SU-DHL-6 (cell line): ENCODE measurements around the gene NEU4.

Source experiments
- H2AFZ ChIP-seq: fragments of 200-600 bp; sonication (generic); 2 replicates; pipeline ENCODE4 v1.6.1; 2014; ENCODE audit warnings: low read depth, mild to moderate bottlenecking, moderate library complexity, mixed read lengths, antibody characterized with exemption, low read length; ENCODE audit not compliant: severe bottlenecking
- H3F3A ChIP-seq: fragments of 200-600 bp; shearing (Covaris generic); 2 replicates; pipeline ENCODE4 v1.6.0; 2016; ENCODE audit warnings: antibody characterized with exemption, mild to moderate bottlenecking; ENCODE audit not compliant: insufficient read depth
- H3K27ac ChIP-seq: fragments of 200-600 bp; sonication (generic); 2 replicates; pipeline ENCODE4 v1.5.1; 2016; ENCODE audit warnings: low read depth, mild to moderate bottlenecking, low read length, moderate library complexity, mixed read lengths
- H3K27me3 ChIP-seq: fragments of 200-600 bp; sonication (generic), shearing (Covaris generic); 2 replicates; pipeline ENCODE4 v1.6.0; 2014; ENCODE audit warnings: mild to moderate bottlenecking, low read length
- H3K36me3 ChIP-seq: fragments of 200-600 bp; sonication (generic); 2 replicates; pipeline ENCODE4 v1.6.1; 2014; ENCODE audit warnings: mild to moderate bottlenecking, low read length, mixed read lengths
- H3K4me2 ChIP-seq: fragments of 300-600, 200-600 bp; shearing (Covaris generic), sonication (generic); 2 replicates; pipeline ENCODE4 v1.6.0; 2014; ENCODE audit warnings: low read length, low read depth, mild to moderate bottlenecking; ENCODE audit not compliant: poor library complexity, severe bottlenecking
- H3K4me3 ChIP-seq: fragments of 200-600 bp; sonication (generic); 2 replicates; pipeline ENCODE4 v1.5.1; 2014; ENCODE audit warnings: antibody characterized with exemption, low read length, mild to moderate bottlenecking, mixed read lengths; ENCODE audit not compliant: insufficient read depth, poor library complexity, severe bottlenecking
- H3K79me2 ChIP-seq: fragments of 200-600 bp; sonication (generic); 2 replicates; pipeline ENCODE4 v1.6.1; 2014; ENCODE audit warnings: mild to moderate bottlenecking, low read length, moderate library complexity; ENCODE audit not compliant: insufficient read depth
- H3K9ac ChIP-seq: fragments of 200-600 bp; sonication (generic); 2 replicates; pipeline ENCODE4 v1.7.0; 2014; ENCODE audit warnings: mild to moderate bottlenecking, low read length
- H3K9me2 ChIP-seq: fragments of 200-600 bp; sonication (generic); replicated peaks from 2 replicates; pipeline ENCODE4 v1.6.1; 2014; ENCODE audit warnings: low read length; ENCODE audit not compliant: insufficient read depth
- H3K9me3 ChIP-seq: fragments of 200-600 bp; sonication (generic); 2 replicates; pipeline ENCODE4 v1.6.1; 2014; ENCODE audit warnings: low read length, mixed read lengths; ENCODE audit not compliant: insufficient read depth
- H4K20me1 ChIP-seq: fragments of 200-600 bp; sonication (generic); 2 replicates; pipeline ENCODE4 v1.6.1; 2014; ENCODE audit warnings: low read depth, mild to moderate bottlenecking, antibody characterized with exemption, low read length, moderate library complexity, mixed read lengths
- EZH2phosphoT487 ChIP-seq: fragments of 200-600 bp; sonication (generic), shearing (Covaris generic); conservative IDR thresholded peaks from 2 replicates; pipeline ENCODE4 v1.6.1; 2018; ENCODE audit warnings: mild to moderate bottlenecking, antibody characterized with exemption, low read length, moderate library complexity, mixed read lengths
- TF ChIP-seq, protein P1 (sequence below): fragments of 200-600 bp; sonication (generic); IDR thresholded peaks from one replicate; pipeline ENCODE4 v1.5.1; 2017; ENCODE audit warnings: antibody characterized with exemption, mild to moderate bottlenecking, low read length, moderate library complexity; ENCODE audit not compliant: insufficient read depth, poor library complexity, severe bottlenecking

Gene NEU4

DNA sequence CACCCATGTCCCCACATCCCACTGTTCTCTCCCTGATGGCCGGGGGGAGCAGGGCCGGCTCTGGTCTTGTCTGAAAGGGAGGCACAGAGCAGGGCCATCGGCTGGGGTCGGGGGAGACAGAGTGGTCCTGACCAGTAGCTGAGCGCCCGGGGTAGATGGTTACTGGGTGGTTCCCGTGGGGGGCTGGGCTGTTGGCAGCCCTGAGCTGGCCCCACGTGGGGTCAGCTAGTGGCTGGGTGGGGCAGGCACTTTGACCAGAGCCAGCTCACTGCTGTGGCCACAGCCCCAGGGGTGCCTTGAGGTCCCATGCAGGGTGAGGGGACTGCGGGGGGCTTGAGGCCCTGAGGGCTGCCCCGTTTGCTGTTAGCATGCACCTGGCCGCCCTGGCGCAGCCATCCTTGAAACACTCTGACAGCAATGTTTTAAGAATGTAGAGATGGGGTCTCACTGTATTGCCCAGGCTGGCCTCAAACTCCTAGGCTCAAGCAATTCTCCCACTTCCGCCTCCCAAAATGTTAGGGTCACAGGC is 12.3 kb upstream of the NEU4 start:
- no peak overlapping the region for H3K4me2 ChIP-seq
- TF ChIP-seq, protein P1, sequence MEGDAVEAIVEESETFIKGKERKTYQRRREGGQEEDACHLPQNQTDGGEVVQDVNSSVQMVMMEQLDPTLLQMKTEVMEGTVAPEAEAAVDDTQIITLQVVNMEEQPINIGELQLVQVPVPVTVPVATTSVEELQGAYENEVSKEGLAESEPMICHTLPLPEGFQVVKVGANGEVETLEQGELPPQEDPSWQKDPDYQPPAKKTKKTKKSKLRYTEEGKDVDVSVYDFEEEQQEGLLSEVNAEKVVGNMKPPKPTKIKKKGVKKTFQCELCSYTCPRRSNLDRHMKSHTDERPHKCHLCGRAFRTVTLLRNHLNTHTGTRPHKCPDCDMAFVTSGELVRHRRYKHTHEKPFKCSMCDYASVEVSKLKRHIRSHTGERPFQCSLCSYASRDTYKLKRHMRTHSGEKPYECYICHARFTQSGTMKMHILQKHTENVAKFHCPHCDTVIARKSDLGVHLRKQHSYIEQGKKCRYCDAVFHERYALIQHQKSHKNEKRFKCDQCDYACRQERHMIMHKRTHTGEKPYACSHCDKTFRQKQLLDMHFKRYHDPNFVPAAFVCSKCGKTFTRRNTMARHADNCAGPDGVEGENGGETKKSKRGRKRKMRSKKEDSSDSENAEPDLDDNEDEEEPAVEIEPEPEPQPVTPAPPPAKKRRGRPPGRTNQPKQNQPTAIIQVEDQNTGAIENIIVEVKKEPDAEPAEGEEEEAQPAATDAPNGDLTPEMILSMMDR, result no peak
- TF ChIP-seq EZH2phosphoT487, result no peak
- no peaks in the 10 kb centered on the region for H3K9me3 ChIP-seq
- no peak overlapping the region for H3K9ac ChIP-seq
- no peaks in the 10 kb centered on the region for H3F3A ChIP-seq
- no peaks in the 10 kb centered on the region for H3K9me2 ChIP-seq
- H3K27ac ChIP-seq, result no peak overlapping the region
- no peak overlapping the region for H3K4me3 ChIP-seq
- no peaks in the 10 kb centered on the region for H4K20me1 ChIP-seq
- H3K79me2 ChIP-seq, result no peaks in the 10 kb centered on the region
- no peaks in the 10 kb centered on the region for H3K27me3 ChIP-seq
- H2AFZ ChIP-seq, result no peak overlapping the region
- no peaks in the 10 kb centered on the region for H3K36me3 ChIP-seq

DNA sequence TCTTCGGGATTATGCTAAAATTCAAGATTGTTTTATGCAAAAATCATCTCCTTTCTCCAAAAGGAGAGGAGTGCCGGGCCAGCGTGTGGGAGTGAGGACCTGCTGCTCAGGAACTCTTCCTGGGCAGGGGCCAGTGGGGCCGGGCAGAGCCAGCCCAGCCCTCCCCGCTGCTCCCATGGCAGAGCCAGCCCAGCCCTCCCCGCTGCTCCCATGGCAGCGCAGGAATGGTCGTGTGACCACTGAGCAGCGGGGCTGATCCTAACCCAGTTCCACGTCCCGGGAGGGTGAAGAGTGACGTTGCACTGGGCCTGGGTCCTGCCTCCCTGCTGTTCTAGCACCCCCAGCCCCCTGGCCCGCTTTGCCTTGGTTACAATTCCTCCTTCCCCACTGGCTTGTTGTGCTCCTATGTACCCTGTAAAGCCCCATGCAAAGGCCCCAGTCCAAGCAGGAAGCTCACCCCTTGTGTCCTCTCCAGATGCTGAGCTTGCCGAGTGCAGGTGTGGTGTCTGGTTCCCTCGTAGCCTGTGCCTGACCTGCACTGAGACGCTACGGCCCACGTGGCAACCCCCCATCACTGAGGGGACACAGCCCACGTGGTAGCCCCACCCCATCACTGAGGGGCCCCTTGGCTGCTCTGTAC is 11.4 kb upstream of the NEU4 start:
- no peak overlapping the region for H3K4me2 ChIP-seq
- H3K79me2 ChIP-seq, result no peaks in the 10 kb centered on the region
- H3K36me3 ChIP-seq, result no peaks in the 10 kb centered on the region
- H3K27ac ChIP-seq, result no peak overlapping the region
- H3K4me3 ChIP-seq, result no peak overlapping the region
- no peak for TF ChIP-seq EZH2phosphoT487
- TF ChIP-seq, protein P1, result no peak
- H2AFZ ChIP-seq, result no peak overlapping the region
- H3F3A ChIP-seq, result no peaks in the 10 kb centered on the region
- no peak overlapping the region for H3K9ac ChIP-seq
- no peaks in the 10 kb centered on the region for H3K9me2 ChIP-seq
- H3K27me3 ChIP-seq, result no peaks in the 10 kb centered on the region
- H4K20me1 ChIP-seq, result no peaks in the 10 kb centered on the region
- no peaks in the 10 kb centered on the region for H3K9me3 ChIP-seq

DNA sequence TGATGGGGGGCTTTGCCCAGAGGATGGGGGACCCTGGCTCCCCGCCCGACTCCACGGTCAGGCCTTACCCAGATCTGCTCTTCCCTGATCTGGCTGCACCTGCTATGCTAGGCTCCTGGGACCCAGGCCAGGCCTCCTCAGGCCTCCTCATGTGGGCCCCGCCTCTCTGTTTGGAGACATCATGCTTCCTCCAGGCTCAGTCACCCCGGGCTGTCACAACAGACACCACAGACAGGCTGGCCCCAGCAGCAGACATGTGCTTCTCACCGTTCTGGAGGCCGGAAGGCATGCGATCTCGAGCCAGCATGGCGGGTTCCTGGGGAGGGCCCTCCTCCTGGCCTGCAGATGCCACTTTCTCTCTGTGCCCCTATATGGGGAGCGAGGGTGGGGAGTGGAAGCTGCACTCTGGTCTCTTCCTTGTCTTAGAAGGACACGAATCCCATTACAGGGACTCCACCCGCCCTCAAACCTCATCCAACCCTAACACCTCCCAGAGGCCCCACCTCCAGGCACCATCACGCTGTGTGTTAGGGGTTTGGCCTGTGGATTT is 10.8 kb upstream of the NEU4 start:
- no peaks in the 10 kb centered on the region for H4K20me1 ChIP-seq
- TF ChIP-seq, protein P1, result no peak
- TF ChIP-seq EZH2phosphoT487, result no peak
- no peaks in the 10 kb centered on the region for H3K9me2 ChIP-seq
- no peaks in the 10 kb centered on the region for H3F3A ChIP-seq
- H2AFZ ChIP-seq, result no peak overlapping the region
- H3K36me3 ChIP-seq, result no peaks in the 10 kb centered on the region
- no peak overlapping the region for H3K4me2 ChIP-seq
- no peaks in the 10 kb centered on the region for H3K27me3 ChIP-seq
- no peak overlapping the region for H3K4me3 ChIP-seq
- no peak overlapping the region for H3K27ac ChIP-seq
- H3K9ac ChIP-seq, result no peak overlapping the region
- no peaks in the 10 kb centered on the region for H3K79me2 ChIP-seq
- H3K9me3 ChIP-seq, result no peaks in the 10 kb centered on the region
